Upper lobe of left lung (tissue), 6 donors: ENCODE measurements around the gene HLA-DQB2. TPM values are rescaled to one million over a fixed set of nuclear protein-coding genes. Genes with fewer than 3 reads are reported as not detected.

Source experiments
- ATAC-seq, 2 donors: fragments of 200-7000 bp; cut with Tn5 transposase; one replicate each; pipeline ENCODE4 v1.9.1; 2022; ENCODE audit warnings: mild to moderate bottlenecking in 2 of 2, moderate library complexity in 2 of 2; ENCODE audit not compliant: low FRiP score in 2 of 2
- DNase-seq, 2 donors: peaks; one replicate each; pipeline ENCODE4 v3.0.0-alpha.2; 2019 to 2020
- H3K27ac ChIP-seq, 4 donors: fragments of 200-600 bp; sonication (generic); one replicate each; pipeline ENCODE4 v1.5.1; 2016 to 2019
- H3K27me3 ChIP-seq, 4 donors: fragments of 200-600 bp; sonication (generic); one replicate each; pipeline ENCODE4 v1.5.1; 2017 to 2019
- H3K36me3 ChIP-seq, 4 donors: fragments of 200-600 bp; sonication (generic); one replicate each; pipeline ENCODE4 v1.5.1; 2016 to 2019
- H3K4me1 ChIP-seq, 4 donors: fragments of 200-600 bp; sonication (generic); one replicate each; pipeline ENCODE4 v1.5.1; 2018 to 2019
- H3K4me3 ChIP-seq, 4 donors: fragments of 200-600 bp; sonication (generic); one replicate each; pipeline ENCODE4 v1.5.1; 2017 to 2019; ENCODE audit warnings: mild to moderate bottlenecking in 2 of 4, moderate library complexity in 1 of 4
- H3K9me3 ChIP-seq, 4 donors: fragments of 200-600 bp; sonication (generic); one replicate each; pipeline ENCODE4 v1.5.1; 2018 to 2019
- EP300 ChIP-seq, 4 donors: sonication (generic); formaldehyde crosslinking; IDR thresholded peaks; one replicate each; pipeline ENCODE4 v1.5.1; 2017; ENCODE audit warnings: antibody characterized with exemption in 4 of 4, control low read depth in 2 of 4
- POLR2A ChIP-seq, 4 donors: fragments of 450-650 bp; IDR thresholded peaks; one replicate each; pipeline ENCODE4 v1.5.1; 2016 to 2017; ENCODE audit warnings: antibody characterized with exemption in 4 of 4, mild to moderate bottlenecking in 2 of 4
- POLR2AphosphoS5 ChIP-seq, 2 donors: sonication (generic); formaldehyde crosslinking; IDR thresholded peaks; one replicate each; pipeline ENCODE4 v1.5.1; 2017; ENCODE audit warnings: antibody characterized with exemption in 2 of 2
- WGBS, 2 donors: methylation state at CpG; one replicate each; pipeline ENCODE4 v1.1.5; 2017 to 2018; 5-methylcytosine and 5-hydroxymethylcytosine counted together
- total RNA-seq, 6 donors: library from RNA; depleted of rRNA in 4 of 6; stranded (reverse); fragments of >200 nt in 4 of 6; gene quantifications; one replicate each; pipeline versions ENCODE4 v1.1.0 to v1.2.1, GENCODE V29; 2016 to 2021
- TF ChIP-seq, protein P1 (sequence below), 6 experiments: fragments of 450-650 bp in 4 of 6; fragments of 200-600 bp in 2 of 6; sonication (generic) in 2 of 6; IDR thresholded peaks; one replicate each; pipeline ENCODE4 v1.5.1; 2016 to 2019; ENCODE audit warnings: antibody characterized with exemption in 6 of 6
- donor health status: DM: no; HTN: no; CAD: no; lungs with moderate emphysema.
- donor health status: DM: no; HTN: yes; CAD: no; lungs with severe emphysema.

HLA-DQB2 gene
- total RNA-seq, 6 donors from 2014 or later: 1.6 to 86.9 (median 16.5) TPM; not detected in 1

DNA sequence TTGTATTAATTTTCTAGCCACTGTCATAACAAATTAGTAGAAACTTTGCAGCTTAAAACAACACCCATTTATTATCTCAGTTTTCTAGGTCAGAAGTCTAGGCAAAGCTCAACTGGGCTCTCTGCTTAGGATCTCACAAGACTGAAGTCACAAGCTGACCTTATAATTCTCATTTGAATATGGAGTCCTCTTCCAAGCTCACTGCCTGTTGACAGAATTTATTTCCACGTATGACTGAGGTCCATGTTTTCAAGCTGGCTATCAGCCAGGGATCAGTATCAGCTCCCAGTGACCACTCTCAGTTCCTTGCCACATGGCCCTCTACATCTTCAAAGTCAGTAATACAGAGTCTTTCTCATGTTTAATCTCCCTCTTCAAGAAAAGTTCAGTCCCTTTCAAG, 11.7 kb upstream of the HLA-DQB2 start:
- Histone ChIP-seq H3K27me3 (no peaks in the 10 kb centered on the region), H3K4me3 (no peak overlapping the region), H3K27ac (no peak overlapping the region), H3K4me1 (peaks cover 0 to 5% (median 0%) of the 10 kb centered on the region in 4 donors), H3K9me3 (no peaks in the 10 kb centered on the region), H3K36me3 (no peaks in the 10 kb centered on the region)
- DNase-seq (no peak), ATAC-seq (no peak)
- TF ChIP-seq, protein P1, sequence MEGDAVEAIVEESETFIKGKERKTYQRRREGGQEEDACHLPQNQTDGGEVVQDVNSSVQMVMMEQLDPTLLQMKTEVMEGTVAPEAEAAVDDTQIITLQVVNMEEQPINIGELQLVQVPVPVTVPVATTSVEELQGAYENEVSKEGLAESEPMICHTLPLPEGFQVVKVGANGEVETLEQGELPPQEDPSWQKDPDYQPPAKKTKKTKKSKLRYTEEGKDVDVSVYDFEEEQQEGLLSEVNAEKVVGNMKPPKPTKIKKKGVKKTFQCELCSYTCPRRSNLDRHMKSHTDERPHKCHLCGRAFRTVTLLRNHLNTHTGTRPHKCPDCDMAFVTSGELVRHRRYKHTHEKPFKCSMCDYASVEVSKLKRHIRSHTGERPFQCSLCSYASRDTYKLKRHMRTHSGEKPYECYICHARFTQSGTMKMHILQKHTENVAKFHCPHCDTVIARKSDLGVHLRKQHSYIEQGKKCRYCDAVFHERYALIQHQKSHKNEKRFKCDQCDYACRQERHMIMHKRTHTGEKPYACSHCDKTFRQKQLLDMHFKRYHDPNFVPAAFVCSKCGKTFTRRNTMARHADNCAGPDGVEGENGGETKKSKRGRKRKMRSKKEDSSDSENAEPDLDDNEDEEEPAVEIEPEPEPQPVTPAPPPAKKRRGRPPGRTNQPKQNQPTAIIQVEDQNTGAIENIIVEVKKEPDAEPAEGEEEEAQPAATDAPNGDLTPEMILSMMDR (IDR thresholded peaks at IDR 0.05): no peak
- TF ChIP-seq EP300 (IDR thresholded peaks at IDR 0.05) (no peak), POLR2A (IDR thresholded peaks at IDR 0.05) (no peak), POLR2AphosphoS5 (IDR thresholded peaks at IDR 0.05) (no peak)
- 13 to 15% methylated on average over 1 of the region's 1 CpG for WGBS, 2 donors

DNA sequence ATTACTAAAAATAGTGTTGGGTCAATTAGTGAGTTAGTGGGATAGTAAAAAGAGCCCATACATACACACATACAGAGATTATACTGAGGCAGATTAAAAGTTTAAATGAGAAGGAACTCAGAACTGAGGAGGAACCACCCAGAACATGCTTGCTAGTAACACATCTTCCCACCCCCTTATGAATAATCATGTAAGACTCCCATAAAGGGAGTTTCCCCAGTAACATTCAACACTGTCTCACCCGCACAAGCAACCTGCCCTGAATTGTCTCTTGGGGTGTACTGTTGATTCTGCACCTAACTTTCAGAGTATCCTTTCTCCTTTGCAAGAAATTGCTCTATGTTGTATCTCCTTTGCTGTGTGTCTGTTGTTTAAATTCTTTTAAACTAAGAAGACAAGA, 11.1 kb upstream of the HLA-DQB2 start:
- H3K4me3 ChIP-seq: no peak overlapping the region
- WGBS, 2 donors: 48 to 56% methylated on average over 1 of the region's 1 CpG
- no peaks in the 10 kb centered on the region for H3K9me3 ChIP-seq
- no peaks in the 10 kb centered on the region for H3K27me3 ChIP-seq
- TF ChIP-seq POLR2AphosphoS5 (IDR thresholded peaks at IDR 0.05) (no peak), POLR2A (IDR thresholded peaks at IDR 0.05) (no peak), EP300 (IDR thresholded peaks at IDR 0.05) (no peak)
- TF ChIP-seq, protein P1 (IDR thresholded peaks at IDR 0.05): no peak
- no peak for ATAC-seq
- H3K27ac ChIP-seq: no peak overlapping the region
- DNase-seq: no peak
- no peaks in the 10 kb centered on the region for H3K36me3 ChIP-seq
- peaks cover 0 to 5% (median 0%) of the 10 kb centered on the region in 4 donors for H3K4me1 ChIP-seq

DNA sequence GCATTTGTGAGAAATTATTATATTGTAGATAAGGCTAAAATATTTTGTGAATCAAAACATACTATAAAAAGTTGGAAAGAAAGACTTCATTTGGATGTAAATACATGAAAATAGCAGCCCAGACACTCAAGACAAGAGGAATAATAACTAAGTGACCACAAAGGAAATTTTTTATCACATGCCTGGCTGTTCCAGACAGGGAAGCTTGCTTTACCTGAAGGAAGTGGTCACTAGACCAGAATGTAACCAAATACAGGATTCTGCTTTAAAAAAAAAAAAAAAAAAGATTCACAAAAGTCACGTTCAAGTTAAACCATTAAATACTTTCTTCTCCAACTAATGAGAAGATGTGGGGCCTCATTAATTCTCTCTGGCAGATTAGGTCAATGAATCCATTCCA, 9.3 kb upstream of the HLA-DQB2 start:
- Histone ChIP-seq H3K4me3 (no peak overlapping the region), H3K27ac (no peak overlapping the region), H3K27me3 (no peaks in the 10 kb centered on the region), H3K9me3 (no peaks in the 10 kb centered on the region), H3K4me1 (no peaks in the 10 kb centered on the region), H3K36me3 (no peaks in the 10 kb centered on the region)
- TF ChIP-seq POLR2AphosphoS5 (IDR thresholded peaks at IDR 0.05) (no peak), EP300 (IDR thresholded peaks at IDR 0.05) (no peak), POLR2A (IDR thresholded peaks at IDR 0.05) (no peak)
- TF ChIP-seq, protein P1 (IDR thresholded peaks at IDR 0.05): no peak
- 11 to 21% methylated on average over 1 of the region's 1 CpG for WGBS, 2 donors
- ATAC-seq: no peak
- DNase-seq: no peak

DNA sequence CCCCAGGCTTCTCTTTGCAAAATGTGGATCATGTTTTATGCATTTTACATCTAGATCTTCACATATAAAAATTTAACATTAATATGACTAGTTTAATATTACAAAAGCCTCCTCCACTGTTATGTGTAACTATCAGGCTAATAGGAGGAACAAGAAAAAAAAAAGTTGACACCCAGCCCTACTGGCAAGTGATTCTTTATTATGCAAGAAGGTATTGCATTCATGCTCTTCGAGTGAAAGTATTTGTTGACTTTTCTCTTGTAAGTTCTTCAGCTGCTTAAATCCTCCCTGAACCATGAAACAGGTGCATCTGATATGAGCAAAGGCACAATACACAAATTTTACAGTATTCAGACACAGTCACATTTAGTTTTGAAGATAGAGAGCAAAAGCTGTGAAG, 716 bp upstream of the HLA-DQB2 start:
- TF ChIP-seq EP300 (IDR thresholded peaks at IDR 0.05) (no peak), POLR2A (IDR thresholded peaks at IDR 0.05) (no peak), POLR2AphosphoS5 (IDR thresholded peaks at IDR 0.05) (no peak)
- TF ChIP-seq, protein P1 (IDR thresholded peaks at IDR 0.05): no peak
- no peak overlapping the region for H3K4me3 ChIP-seq
- 33% methylated on average over 1 of the region's 1 CpG for WGBS, 2 donors
- no peak overlapping the region for H3K27ac ChIP-seq
- H3K27me3 ChIP-seq: no peaks in the 10 kb centered on the region
- H3K4me1 ChIP-seq: peaks cover 0 to 6% (median 2%) of the 10 kb centered on the region in 4 donors
- ATAC-seq: peak in 1 of 2 donors; percentile 59
- no peak for DNase-seq
- H3K36me3 ChIP-seq: no peaks in the 10 kb centered on the region
- no peaks in the 10 kb centered on the region for H3K9me3 ChIP-seq

DNA sequence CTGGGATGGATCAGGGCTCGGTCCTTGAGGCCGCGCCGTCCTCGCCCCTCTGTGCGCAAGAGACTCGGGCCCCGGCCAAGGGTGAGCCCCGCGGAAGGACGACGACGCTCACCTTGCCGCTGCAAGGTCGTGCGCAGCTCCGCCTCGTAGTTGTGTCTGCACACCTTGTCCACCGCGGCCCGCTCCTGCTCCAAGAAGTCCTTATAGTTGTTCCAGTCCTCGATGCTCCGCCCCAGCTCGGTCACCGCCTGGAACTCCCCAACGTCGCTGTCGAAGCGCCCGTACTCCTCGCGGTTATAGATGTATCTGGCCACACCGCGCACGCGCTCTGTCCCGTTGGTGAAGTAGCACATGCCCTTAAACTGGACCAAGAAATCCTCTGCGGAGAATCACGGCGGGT, 1.8 kb downstream of the HLA-DQB2 start:
- Histone ChIP-seq H3K4me1 (peaks cover 0 to 6% (median 2%) of the 10 kb centered on the region in 4 donors), H3K9me3 (no peaks in the 10 kb centered on the region), H3K36me3 (no peaks in the 10 kb centered on the region), H3K27ac (no peak overlapping the region), H3K27me3 (no peaks in the 10 kb centered on the region), H3K4me3 (no peak overlapping the region)
- TF ChIP-seq POLR2A (IDR thresholded peaks at IDR 0.05) (no peak), POLR2AphosphoS5 (IDR thresholded peaks at IDR 0.05) (no peak), EP300 (IDR thresholded peaks at IDR 0.05) (no peak)
- TF ChIP-seq, protein P1 (IDR thresholded peaks at IDR 0.05): no peak
- no peak for ATAC-seq
- DNase-seq: peak in 1 of 2 donors; percentile 74
- WGBS, 2 donors: 78 to 83% methylated on average over 36 to 39 of the region's 40 CpGs
